Measurements from ENCODE around the gene PGBD2.
"Not testable (repeated sequence)": the region's sequence is repeated elsewhere in the genome, so short reads cannot be mapped to it uniquely, and the experiment has no call there.

The PGBD2 gene, protein sequence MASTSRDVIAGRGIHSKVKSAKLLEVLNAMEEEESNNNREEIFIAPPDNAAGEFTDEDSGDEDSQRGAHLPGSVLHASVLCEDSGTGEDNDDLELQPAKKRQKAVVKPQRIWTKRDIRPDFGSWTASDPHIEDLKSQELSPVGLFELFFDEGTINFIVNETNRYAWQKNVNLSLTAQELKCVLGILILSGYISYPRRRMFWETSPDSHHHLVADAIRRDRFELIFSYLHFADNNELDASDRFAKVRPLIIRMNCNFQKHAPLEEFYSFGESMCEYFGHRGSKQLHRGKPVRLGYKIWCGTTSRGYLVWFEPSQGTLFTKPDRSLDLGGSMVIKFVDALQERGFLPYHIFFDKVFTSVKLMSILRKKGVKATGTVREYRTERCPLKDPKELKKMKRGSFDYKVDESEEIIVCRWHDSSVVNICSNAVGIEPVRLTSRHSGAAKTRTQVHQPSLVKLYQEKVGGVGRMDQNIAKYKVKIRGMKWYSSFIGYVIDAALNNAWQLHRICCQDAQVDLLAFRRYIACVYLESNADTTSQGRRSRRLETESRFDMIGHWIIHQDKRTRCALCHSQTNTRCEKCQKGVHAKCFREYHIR

GRCh38 chr1:248906009-248906752 is at the start of gene PGBD2:
Gene PGBD2, plus strand, starts transcription at chr1:248906235. Its CDS starts 7,628 bp downstream, at chr1:248913863.
- DNase-seq (ENCODE audit: low spot score) = peak; percentile 95

GRCh38 chr1:248857201-248857600 is 48.8 kb upstream of the PGBD2 start:
- no peak for DNase-seq (ENCODE audit: low spot score)

DNA sequence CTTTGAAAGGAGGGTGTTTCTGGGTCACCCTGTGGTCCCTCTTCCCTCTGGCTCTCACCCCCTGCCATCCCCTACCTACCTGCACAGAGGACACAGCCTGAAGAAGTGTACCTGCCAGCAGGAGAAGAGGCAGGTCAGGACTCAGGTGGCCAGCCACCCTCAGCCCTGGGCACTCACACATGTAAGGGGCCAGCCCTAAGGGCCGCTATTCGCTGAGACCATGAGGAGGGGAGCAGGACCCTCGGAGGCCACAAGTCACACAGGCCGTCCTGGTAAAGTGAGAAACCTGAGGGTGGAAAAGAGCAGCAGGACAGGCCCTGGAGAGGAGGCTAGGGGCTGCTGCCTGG is 48.3 kb upstream of the PGBD2 start:
- no peak for DNase-seq (ENCODE audit: low spot score)

DNA sequence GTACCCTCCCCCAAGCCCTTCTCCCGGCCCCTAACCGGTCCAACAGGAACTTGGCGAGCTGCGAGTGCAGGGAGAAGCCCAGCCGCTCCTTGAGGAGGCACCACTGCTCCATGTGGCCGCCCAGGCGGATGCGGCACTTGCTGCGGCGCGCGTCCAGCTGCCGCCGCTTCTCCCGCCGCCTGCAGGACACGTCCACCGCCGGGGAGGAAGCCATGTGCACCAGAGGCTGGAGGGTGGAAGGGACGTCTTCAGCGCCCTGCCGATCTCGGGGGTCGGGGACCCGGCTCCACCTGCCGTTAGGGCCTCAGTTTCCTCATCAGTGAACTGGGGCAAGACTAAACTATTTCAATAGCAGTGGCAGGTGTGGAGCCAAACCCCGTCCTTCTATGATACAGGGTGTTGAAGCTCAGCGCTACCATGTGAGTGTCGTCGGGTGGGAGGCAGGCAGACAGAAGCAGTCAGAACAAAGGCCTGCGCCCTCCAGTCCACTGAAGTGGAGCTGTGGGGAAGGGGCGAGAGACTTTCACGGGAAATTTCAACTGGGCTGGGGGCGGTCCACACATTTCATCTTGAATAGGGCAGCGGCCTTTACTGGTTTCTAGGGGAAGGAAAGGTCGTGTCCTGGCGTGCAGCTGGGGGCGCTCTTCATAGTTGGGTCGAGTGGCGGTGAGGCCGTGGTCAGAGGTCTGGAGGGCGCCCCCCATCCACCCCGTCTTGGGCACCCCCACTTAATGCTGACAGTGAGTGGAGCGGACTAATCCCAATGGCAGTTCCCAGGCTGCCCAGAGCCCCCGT is 47.7 kb upstream of the PGBD2 start:
- no peak for DNase-seq (ENCODE audit: low spot score)

DNA sequence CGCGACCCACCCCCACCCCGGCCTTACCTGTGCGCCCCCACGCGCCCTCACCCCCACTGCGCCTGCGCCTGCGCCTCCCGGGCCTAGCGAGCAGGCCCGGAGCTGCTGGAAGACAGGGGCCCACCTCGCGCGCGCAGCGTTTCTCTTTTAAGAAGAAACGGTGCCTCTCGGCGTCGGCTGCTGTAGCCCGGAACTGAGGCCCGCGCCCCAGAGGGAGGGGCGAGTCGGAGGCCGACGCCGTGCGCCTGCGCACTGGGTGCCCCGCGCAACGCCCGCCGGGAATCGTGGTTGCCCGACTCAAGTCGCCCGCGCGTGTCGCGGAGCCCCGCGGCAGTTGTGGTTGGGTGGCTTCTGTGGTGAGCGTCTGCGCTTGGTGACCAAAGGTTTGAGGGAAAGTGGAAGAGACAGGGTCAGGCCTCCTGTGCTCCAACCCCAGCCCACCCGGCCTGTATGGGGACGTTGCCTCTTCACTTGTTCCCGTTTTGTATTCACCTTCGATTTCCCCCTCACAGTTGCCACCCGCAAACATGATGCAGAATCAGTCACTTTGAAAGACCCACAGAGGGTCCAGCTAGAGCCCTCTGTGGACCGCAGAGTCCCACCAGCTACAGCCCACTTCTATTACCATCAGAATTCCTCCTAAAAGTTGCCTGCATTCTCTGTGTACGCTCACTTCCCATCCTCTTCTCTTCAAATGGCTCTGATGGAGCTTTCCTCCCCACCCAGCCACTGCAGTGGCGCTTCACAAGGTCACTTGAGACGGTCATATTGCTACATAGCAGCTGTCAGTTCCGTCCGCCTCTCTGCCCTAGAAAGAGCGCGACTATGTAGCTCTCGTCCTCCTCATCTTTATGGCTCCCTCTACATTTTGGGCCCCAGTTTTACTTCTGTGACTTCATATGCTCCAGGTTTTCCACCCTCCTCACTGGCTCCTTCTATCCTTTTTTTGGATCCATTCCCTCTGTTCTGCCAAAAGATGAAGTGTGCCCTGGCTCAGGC is 46.8 kb upstream of the PGBD2 start, which contains the start of gene ZNF692:
ZNF692 (minus strand) TSS at position 195 of the 999 bp plus-strand sequence. CDS start 776 bp downstream, outside the sequence.
- DNase-seq (ENCODE audit: low spot score) = peak; percentile 98

GRCh38 chr1:248860007-248860406 is 46.0 kb upstream of the PGBD2 start:
- DNase-seq (ENCODE audit: low spot score) = no peak

DNA sequence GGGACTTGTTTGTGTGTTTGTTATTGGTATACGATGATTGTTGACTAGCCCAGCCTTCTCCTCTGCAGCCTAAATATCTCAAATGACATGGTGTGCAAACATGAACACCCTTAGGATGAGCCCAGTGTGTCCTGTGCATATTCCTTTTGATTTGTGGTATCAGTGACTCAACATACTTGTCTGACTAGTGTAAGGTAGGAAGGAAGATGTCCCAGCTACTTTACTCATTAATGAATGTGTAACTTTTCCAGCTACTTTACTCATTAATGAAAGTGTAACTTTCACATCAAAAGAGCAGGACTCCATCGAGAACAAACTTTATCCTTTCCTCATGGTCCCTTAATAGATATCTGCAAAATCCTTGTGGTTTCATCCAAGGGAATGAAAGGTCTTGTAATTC is 44.4 kb upstream of the PGBD2 start:
- DNase-seq (ENCODE audit: low spot score) = no peak

DNA sequence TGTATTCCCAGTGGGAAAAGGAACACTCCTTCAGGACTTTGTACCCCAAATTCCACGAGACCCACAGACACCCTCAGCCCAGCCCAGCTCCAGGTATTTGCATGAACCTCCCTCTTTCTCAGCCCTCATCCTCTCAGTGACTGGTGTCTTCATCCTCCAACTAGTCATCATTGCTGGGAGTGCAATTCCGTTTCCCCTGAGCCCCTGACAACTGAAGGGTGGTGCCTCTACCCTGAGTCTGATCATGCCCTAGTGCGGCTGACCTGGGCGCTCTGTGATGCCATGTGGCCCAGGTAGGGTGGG is 43.4 kb upstream of the PGBD2 start:
- DNase-seq (ENCODE audit: low spot score) = peak; percentile 33

- DNase-seq (ENCODE audit: low spot score) = peak; percentile 77
Measured at GRCh38 chr1:248862998-248863881, 42.8 kb upstream of the PGBD2 start.

DNA sequence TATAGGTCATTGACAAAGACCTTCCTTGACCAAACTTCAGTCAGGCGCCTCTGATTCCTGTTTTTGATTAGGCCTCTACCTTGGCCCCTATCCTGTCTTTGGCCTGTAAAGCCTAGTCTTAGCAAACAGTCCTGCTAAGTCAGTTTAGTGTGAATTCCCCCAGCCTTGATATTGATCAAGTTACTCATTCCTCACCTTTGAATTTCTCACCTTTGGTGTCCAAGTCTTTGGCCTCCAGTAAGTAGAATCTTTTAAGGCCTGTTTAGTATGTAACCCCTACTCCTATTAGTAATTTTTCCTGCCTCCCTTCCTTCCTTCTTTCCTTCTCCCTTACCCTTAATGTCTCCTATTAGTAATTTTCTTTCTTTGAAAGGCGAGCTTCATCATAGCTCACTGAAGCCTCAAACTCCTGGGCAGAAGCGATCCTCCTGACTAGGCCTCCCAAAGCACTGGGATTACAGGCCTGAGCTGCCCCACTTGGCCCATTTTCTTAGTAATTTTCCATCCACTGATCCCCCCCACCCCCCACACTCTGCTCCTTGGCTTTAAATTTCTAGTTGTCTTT is 34.1 kb upstream of the PGBD2 start:
- DNase-seq (ENCODE audit: low spot score) = no peak

DNA sequence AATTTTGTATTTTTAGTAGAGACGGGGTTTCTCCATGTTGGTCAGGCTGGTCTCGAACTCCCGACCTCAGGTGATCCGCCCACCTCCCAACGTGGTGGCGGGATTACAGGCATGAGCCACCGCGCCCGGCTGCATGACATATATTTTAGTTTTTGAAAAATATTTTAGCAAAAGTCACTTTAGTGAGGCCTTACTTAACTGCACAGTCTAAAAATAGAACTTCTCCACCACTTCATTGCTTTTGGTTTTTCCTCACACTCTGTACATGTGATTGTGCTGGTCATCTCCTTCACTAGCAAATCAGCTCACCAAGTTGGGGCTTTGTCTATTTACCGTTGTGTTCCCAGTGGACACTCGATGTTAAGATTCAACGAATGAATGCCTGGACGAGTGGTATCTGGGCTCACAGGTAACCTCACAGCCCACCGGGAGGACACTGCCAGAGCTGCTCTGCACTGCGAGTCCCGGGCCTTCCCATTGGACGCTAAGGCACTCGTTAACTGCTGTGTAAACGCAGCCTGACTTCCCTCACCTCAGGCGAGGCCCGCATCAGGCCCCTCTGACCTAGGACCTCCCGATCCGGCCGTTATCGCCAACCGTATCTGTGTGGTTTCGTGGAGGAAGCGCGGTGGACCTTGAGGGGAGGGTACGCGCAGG is 33.2 kb upstream of the PGBD2 start:
- peak; percentile 26 for DNase-seq (ENCODE audit: low spot score)

GRCh38 chr1:248873409-248873992 is 32.5 kb upstream of the PGBD2 start:
- peak; percentile 95 for DNase-seq (ENCODE audit: low spot score)

GRCh38 chr1:248873993-248874533 is 32.0 kb upstream of the PGBD2 start:
- DNase-seq (ENCODE audit: low spot score) = peak; percentile 90

DNA sequence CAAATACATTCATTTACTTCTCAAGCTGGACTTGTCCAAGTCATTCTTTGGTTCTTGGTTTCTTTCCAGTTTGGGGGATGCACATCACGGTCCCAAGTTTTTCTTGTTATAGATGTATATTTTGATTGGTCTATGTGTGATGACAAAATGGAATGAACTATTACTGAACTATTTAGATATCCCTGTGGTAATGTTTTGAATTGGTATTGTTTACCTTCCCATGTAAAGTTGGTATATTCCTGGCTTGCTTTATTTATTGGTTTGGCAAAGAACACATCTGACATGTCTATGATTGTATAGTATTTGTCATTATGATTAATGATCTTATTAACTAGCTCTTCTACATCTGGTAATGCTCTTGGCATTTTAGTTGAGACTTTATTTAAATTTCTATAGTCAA is 24.8 kb upstream of the PGBD2 start:
- DNase-seq (ENCODE audit: low spot score) = no peak

- not testable (repeated sequence) for DNase-seq (ENCODE audit: low spot score)
Measured at GRCh38 chr1:248882427-248882826, 23.6 kb upstream of the PGBD2 start.

DNA sequence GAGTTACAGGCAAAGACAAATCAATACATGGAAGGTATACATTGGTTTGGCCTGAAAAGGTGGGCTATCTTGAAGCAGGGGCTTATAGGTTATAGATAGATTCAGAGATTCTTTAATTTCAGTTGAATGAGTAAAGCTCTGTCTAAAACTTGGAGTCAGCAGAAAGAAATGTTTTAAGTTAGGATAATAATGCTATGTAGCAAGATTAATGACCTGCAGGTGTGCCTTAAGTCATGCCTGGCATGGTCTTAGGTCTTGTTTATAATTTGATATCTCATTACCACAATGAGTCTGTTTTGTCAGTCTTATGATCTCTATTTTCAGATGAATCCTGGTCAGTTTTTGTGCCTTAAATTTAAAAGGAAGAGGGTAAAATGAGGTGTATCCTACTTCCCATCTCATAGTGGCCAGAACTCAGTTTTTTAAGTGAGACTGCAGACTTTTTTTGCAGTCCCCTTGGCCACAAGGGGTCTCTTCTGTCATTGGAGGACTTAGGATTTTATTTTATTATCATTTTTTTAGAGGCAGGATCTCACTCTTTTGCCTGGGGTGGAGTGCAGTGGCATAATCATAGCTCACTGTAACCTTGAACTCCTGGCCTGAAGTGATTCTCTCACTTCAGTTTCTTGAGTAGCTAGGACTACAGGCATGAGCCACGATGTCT is 21.3 kb upstream of the PGBD2 start:
- DNase-seq (ENCODE audit: low spot score) = no peak

DNA sequence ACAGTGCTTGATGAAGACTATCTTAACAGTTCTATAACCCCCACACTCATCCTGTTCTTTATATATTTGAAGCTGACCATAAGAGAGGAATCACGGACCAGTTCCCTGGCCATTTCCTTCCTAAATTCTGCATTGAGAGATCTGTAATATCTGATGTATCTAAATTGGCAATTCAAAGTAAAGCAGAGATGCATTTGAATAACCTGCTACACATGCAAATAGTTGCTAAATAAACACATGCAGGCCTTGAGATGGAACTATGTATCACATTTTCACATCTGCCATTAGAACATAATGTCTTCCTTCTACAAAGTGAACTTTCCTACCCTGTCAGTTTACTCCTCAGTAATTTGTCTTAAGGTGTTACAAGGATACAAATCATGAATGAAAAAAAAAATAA is 20.4 kb upstream of the PGBD2 start:
- no peak for DNase-seq (ENCODE audit: low spot score)
